GM10266 (cell line): ENCODE results near the gene C2CD4D.

ENCODE experiments used
- DNase-seq: peaks from one replicate; pipeline ENCODE4 v3.0.0; 2012; ENCODE audit errors: extremely low spot score
- CTCF ChIP-seq: IDR thresholded peaks from 2 replicates; pipeline ENCODE4 v1.5.1; 2012; ENCODE audit warnings: mild to moderate bottlenecking, low read depth; ENCODE audit not compliant: control insufficient read depth, insufficient read depth; ENCODE audit errors: missing control alignments

C2CD4D gene

GRCh38 chr1:151823175-151823574 is 16.4 kb downstream of the C2CD4D start:
- TF ChIP-seq CTCF = no peak
- DNase-seq = no peak

GRCh38 chr1:151822404-151822803 is 17.2 kb downstream of the C2CD4D start:
- no peak for DNase-seq
- no peak for TF ChIP-seq CTCF

- TF ChIP-seq CTCF = no peak
- DNase-seq = no peak
Measured at GRCh38 chr1:151820940-151821339, 18.7 kb downstream of the C2CD4D start.

- TF ChIP-seq CTCF = no peak
- DNase-seq = no peak
Measured at GRCh38 chr1:151819976-151820623, 19.5 kb downstream of the C2CD4D start.

GRCh38 chr1:151819227-151819835 is 20.3 kb downstream of the C2CD4D start:
- DNase-seq = no peak
- TF ChIP-seq CTCF = no peak

GRCh38 chr1:151817353-151817730 is 22.3 kb downstream of the C2CD4D start:
- TF ChIP-seq CTCF = no peak
- DNase-seq = no peak

GRCh38 chr1:151816548-151817352 is 22.9 kb downstream of the C2CD4D start:
- no peak for TF ChIP-seq CTCF
- no peak for DNase-seq
